ENCODE measurements around the gene ANGPT4.
"Not testable (repeated sequence)": the region's sequence is repeated elsewhere in the genome, so short reads cannot be mapped to it uniquely, and the experiment has no call there.

- not testable (repeated sequence) for TF ChIP-seq CTCF (IDR thresholded peaks at IDR 0.05; ENCODE audit: low read depth, low read length); EZH2phosphoT487 (IDR thresholded peaks at IDR 0.05; ENCODE audit: low read depth)
Observed at GRCh38 chr20:892371-892770, 23.8 kb downstream of the ANGPT4 start.
